GM06990 (cell line): Measurements from ENCODE around the gene PACS1.

Experiments
- DNase-seq: peaks from one replicate; pipeline ENCODE4 v3.0.0-alpha.2; 2011; ENCODE audit not compliant: insufficient read length; ENCODE audit errors: extremely low read depth
- H3K27me3 ChIP-seq: replicated peaks from 2 replicates; pipeline ENCODE4 v1.6.0; 2011; ENCODE audit warnings: low read length; ENCODE audit not compliant: control insufficient read depth, insufficient read depth
- H3K36me3 ChIP-seq: 2 replicates; pipeline ENCODE4 v1.5.1; 2011; ENCODE audit warnings: low read length; ENCODE audit not compliant: control insufficient read depth, insufficient read depth
- H3K4me3 ChIP-seq: replicated peaks from 2 replicates; pipeline ENCODE4 v1.5.1; 2011; ENCODE audit warnings: low read depth, mild to moderate bottlenecking, control low read depth, low read length
- TF ChIP-seq, protein P1 (sequence below): IDR thresholded peaks from 2 replicates; pipeline ENCODE4 v1.5.1; 2011; ENCODE audit warnings: low read length, control low read depth, mild to moderate bottlenecking, inconsistent platforms; ENCODE audit not compliant: insufficient read depth, poor library complexity, severe bottlenecking

PACS1 gene

DNA sequence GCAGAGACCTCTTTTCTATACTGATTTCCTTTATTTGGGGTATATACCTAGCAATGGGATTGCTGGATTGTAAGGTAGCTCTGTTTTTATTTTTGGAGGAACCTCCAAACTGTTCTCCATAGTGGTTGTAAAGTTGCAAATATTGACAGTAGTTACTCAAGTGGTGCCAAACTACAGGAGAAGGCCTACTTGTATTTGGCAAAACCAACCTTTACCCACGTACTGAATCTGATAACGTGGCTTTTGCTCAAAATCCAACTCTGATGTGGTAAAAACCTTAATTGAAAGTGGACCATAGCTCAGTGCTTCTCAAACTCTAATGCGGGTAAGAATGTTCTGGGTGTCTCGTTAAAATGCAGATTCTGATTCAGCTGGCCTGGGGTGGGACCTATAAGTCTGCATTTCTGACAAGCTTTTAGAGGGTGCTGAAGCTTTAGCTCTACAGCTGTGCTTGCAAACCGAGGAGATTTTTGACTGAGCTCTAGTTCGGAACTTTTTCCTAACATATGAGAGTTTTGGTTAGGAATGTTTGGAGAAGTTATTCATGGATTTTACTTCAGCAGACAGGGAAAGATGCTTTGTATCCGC is 69.8 kb downstream of the PACS1 start:
- no peak for DNase-seq
- Histone ChIP-seq H3K27me3 (no peaks in the 10 kb centered on the region), H3K36me3 (no peaks in the 10 kb centered on the region; the same call in none of the 2 replicates), H3K4me3 (no peak overlapping the region)
- TF ChIP-seq, protein P1, sequence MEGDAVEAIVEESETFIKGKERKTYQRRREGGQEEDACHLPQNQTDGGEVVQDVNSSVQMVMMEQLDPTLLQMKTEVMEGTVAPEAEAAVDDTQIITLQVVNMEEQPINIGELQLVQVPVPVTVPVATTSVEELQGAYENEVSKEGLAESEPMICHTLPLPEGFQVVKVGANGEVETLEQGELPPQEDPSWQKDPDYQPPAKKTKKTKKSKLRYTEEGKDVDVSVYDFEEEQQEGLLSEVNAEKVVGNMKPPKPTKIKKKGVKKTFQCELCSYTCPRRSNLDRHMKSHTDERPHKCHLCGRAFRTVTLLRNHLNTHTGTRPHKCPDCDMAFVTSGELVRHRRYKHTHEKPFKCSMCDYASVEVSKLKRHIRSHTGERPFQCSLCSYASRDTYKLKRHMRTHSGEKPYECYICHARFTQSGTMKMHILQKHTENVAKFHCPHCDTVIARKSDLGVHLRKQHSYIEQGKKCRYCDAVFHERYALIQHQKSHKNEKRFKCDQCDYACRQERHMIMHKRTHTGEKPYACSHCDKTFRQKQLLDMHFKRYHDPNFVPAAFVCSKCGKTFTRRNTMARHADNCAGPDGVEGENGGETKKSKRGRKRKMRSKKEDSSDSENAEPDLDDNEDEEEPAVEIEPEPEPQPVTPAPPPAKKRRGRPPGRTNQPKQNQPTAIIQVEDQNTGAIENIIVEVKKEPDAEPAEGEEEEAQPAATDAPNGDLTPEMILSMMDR, result no peak

DNA sequence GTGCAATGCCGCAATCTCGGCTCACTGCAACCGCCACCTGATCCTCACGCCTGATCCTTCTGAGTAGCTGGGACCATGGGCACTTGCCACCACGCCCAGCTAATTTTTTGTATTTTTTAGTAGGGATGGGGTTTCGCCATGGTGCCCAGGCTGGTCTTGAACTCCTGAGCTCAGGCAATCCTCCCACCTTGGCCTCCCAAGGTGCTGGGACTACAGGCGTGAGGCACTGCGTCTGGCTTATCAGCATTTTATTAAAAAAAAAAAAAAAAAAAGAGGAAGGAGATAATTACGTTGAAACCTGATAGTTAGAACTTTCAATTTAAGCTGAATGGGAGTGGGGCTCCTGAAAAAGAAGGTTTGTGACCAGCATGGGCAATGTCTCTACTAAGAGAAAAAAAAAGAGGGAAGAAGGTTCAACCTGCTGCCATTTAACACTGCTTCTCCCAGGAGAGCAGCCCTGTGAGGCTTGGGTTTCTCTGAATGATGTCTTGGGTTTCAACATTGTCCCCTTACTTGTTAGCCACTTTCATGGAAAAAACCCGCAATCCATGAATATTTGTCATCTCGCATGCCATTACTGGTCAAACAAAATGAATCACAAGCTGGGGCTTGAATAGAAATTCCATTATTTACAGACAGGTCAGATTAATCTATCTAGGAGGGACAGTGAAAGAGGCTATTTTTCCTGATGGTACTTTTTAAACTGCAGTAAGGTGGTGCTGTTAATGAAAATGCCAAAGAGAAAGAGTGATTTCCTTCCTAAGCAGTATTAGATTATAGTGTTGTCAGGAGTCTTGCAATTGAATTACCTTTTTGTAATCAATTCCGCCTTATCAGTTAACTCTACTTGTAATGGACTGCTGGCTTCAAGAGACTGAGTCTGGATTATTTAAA is 72.5 kb downstream of the PACS1 start:
- no peaks in the 10 kb centered on the region; the same call in none of the 2 replicates for H3K36me3 ChIP-seq
- no peak overlapping the region for H3K4me3 ChIP-seq
- H3K27me3 ChIP-seq, result no peaks in the 10 kb centered on the region
- DNase-seq, result no peak
- TF ChIP-seq, protein P1, result no peak

DNA sequence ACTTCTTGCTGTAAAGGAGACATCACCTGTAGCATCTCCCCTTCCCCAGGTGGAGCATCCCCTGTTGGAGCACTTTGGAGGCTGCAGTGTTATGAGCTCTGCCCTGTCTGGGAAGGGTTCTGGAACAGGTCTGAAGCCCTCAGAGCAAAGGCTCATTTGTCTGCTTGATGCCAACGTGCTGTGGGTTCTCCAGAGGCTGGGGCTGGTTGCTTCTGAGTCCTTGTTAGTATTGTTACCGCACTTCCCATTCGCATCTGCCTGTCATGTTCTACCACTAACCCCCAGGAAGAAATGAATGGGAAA is 73.1 kb downstream of the PACS1 start:
- no peaks in the 10 kb centered on the region; the same call in none of the 2 replicates for H3K36me3 ChIP-seq
- DNase-seq, result no peak
- TF ChIP-seq, protein P1, result no peak
- H3K4me3 ChIP-seq, result no peak overlapping the region
- no peaks in the 10 kb centered on the region for H3K27me3 ChIP-seq

DNA sequence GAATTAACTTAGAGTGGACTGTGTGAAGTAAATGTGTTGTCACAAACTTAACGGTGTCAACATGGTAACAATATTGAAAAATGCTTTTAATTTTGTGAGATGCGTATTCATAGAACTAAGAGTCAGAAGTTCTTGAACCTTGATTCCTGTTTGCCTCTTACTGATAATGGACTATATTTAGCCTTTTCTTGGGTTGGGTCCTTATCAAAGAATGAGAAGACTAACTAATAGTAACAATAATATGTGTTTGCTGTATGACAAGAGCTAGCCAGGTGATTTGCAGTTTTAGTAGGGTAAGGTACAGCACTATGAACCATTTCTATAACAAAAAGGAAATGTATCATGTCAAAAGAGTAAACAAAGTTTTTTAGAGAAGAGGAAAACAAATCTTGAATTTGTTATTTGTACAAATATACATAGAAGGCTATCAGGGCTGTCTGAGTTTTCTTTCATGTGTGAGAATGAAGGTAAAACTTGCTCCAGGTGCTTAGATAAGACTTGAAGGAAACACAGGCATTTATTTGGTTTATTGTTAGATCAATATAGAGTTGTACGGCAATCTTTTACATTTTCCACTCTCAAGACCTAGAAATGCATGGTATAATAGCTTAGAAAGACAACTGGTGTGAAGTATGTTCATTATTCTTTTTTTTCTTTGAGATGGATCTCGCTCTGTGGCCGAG is 74.1 kb downstream of the PACS1 start:
- no peak for DNase-seq
- Histone ChIP-seq H3K4me3 (no peak overlapping the region), H3K27me3 (no peaks in the 10 kb centered on the region), H3K36me3 (no peaks in the 10 kb centered on the region; the same call in 1 of the 2 replicates)
- TF ChIP-seq, protein P1, result no peak

DNA sequence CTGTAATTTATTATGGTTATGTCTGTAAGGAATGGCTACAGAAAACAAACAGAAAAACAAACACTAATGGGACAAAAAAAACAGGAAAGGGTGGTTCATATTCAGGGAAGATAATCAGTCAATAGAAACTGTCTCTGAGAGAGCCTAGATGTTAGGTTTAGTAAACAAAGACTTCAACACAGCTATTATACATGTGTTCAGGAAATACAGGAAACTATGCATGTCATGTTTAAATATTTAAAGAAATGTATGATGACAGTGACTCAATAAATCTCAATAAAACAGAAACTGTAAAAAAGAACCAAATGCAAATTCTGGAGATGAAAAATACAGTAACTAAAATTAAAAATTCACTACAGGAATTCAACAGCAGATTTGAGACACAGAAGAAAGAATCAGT is 76.0 kb downstream of the PACS1 start:
- Histone ChIP-seq H3K4me3 (no peak overlapping the region), H3K36me3 (no peaks in the 10 kb centered on the region; the same call in 1 of the 2 replicates), H3K27me3 (no peaks in the 10 kb centered on the region)
- TF ChIP-seq, protein P1, result no peak
- DNase-seq, result no peak
